Colonic mucosa (tissue), 4 donors: ENCODE results near the gene CPSF3. TPM values are rescaled to one million over a fixed set of nuclear protein-coding genes. Genes with fewer than 3 reads are reported as not detected.
"Not testable (repeated sequence)": the region's sequence is repeated elsewhere in the genome, so short reads cannot be mapped to it uniquely, and the experiment has no call there.

Source experiments
- DNase-seq: peaks from one replicate; pipeline ENCODE4 v3.0.0-alpha.2; 2020
- H3K27ac ChIP-seq: fragments of 200-600 bp; one replicate; pipeline ENCODE4 v1.8.0; 2021
- H3K27me3 ChIP-seq: fragments of 200-600 bp; one replicate; pipeline ENCODE4 v1.8.0; 2021
- H3K36me3 ChIP-seq: fragments of 200-600 bp; one replicate; pipeline ENCODE4 v1.8.0; 2021
- H3K4me1 ChIP-seq: fragments of 200-600 bp; one replicate; pipeline ENCODE4 v1.8.0; 2021; ENCODE audit warnings: mild to moderate bottlenecking
- H3K4me3 ChIP-seq: fragments of 200-600 bp; one replicate; pipeline ENCODE4 v1.8.0; 2021
- H3K9ac ChIP-seq, 2 donors: one replicate each; pipeline ENCODE4 v1.7.0; 2013; ENCODE audit warnings: control low read depth in 2 of 2, low read depth in 2 of 2, low read length in 2 of 2
- H3K9me3 ChIP-seq: fragments of 200-600 bp; one replicate; pipeline ENCODE4 v1.8.0; 2021
- CTCF ChIP-seq: fragments of 200-600 bp; IDR thresholded peaks from one replicate; pipeline ENCODE4 v1.8.0; 2022; ENCODE audit warnings: antibody characterized with exemption, mild to moderate bottlenecking
- intact Hi-C: fragments of 100-400 bp; cut with DNase I; formaldehyde crosslinking; loops from one replicate; pipeline ENCODE4 v1.14.1; 2022
- total RNA-seq, 2 donors: library from RNA; stranded (reverse); fragmentation: NEBNext Ultra II Directional in 1 of 2; extraction: Animal tissue kit (Norgen Biotek cat#: 25700) in 1 of 2; gene quantifications; one replicate each; pipeline ENCODE4 v1.2.1, GENCODE V29; 2021
- donor health status: healthy.
- donor health status: DM: no; HTN: no; CAD: no.
- donor health status: DM: no; HTN: no; CAD: no.

Gene CPSF3
- total RNA-seq, 2 donors from 2014 or later, result 24.6 to 37.0 TPM

GRCh38 chr2:9391961-9392720, 31.3 kb upstream of the CPSF3 start:
- Histone ChIP-seq H3K27me3 (no peaks in the 10 kb centered on the region), H3K9me3 (no peaks in the 10 kb centered on the region), H3K4me3 (no peak overlapping the region), H3K27ac (no peak overlapping the region), H3K36me3 (no peaks in the 10 kb centered on the region), H3K9ac (no peak overlapping the region), H3K4me1 (no peaks in the 10 kb centered on the region)
- no peak for TF ChIP-seq CTCF
- no peak for DNase-seq
- intact Hi-C loops, result no loop called here

GRCh38 chr2:9392898-9393765, 30.3 kb upstream of the CPSF3 start:
- DNase-seq, result no peak
- intact Hi-C loops, result no loop called here
- H3K27me3 ChIP-seq, result no peaks in the 10 kb centered on the region
- no peak overlapping the region for H3K4me3 ChIP-seq
- no peaks in the 10 kb centered on the region for H3K36me3 ChIP-seq
- no peaks in the 10 kb centered on the region for H3K9me3 ChIP-seq
- H3K27ac ChIP-seq, result no peak overlapping the region
- no peak overlapping the region for H3K9ac ChIP-seq
- H3K4me1 ChIP-seq, result no peaks in the 10 kb centered on the region
- TF ChIP-seq CTCF, result no peak

- intact Hi-C loops, result no loop called here
- no peaks in the 10 kb centered on the region for H3K4me1 ChIP-seq
- no peaks in the 10 kb centered on the region for H3K9me3 ChIP-seq
- H3K27ac ChIP-seq, result no peak overlapping the region
- DNase-seq, result no peak
- H3K9ac ChIP-seq, result no peak overlapping the region
- H3K27me3 ChIP-seq, result no peaks in the 10 kb centered on the region
- H3K36me3 ChIP-seq, result no peaks in the 10 kb centered on the region
- no peak for TF ChIP-seq CTCF
- H3K4me3 ChIP-seq, result no peak overlapping the region
These were observed 28.6 kb upstream of the CPSF3 start for GRCh38 chr2:9394816-9395215.

GRCh38 chr2:9397201-9397600, 26.3 kb upstream of the CPSF3 start:
- H3K36me3 ChIP-seq, result no peaks in the 10 kb centered on the region
- H3K9me3 ChIP-seq, result no peaks in the 10 kb centered on the region
- intact Hi-C loops, result no loop called here
- no peak for TF ChIP-seq CTCF
- H3K27me3 ChIP-seq, result no peaks in the 10 kb centered on the region
- H3K4me3 ChIP-seq, result no peak overlapping the region
- H3K27ac ChIP-seq, result no peak overlapping the region
- H3K4me1 ChIP-seq, result no peaks in the 10 kb centered on the region
- DNase-seq, result no peak
- no peak overlapping the region for H3K9ac ChIP-seq

- H3K27ac ChIP-seq, intact Hi-C loops, DNase-seq, H3K9ac ChIP-seq, H3K36me3 ChIP-seq, H3K4me1 ChIP-seq, H3K27me3 ChIP-seq, H3K4me3 ChIP-seq, H3K9me3 ChIP-seq: not testable (repeated sequence)
These were observed 25.2 kb upstream of the CPSF3 start for GRCh38 chr2:9398251-9398650.
